Stimulated activated CD4-positive, alpha-beta T cell treated with anti-CD3 and anti-CD28 coated beads, Interleukin-15, amount 100 ng/mL, for 24 hours (primary cell): ENCODE results near the gene PCSK9.

Experiments used
- DNase-seq: peaks from one replicate; pipeline ENCODE4 v3.0.0-alpha.2; 2020

The PCSK9 gene

DNA sequence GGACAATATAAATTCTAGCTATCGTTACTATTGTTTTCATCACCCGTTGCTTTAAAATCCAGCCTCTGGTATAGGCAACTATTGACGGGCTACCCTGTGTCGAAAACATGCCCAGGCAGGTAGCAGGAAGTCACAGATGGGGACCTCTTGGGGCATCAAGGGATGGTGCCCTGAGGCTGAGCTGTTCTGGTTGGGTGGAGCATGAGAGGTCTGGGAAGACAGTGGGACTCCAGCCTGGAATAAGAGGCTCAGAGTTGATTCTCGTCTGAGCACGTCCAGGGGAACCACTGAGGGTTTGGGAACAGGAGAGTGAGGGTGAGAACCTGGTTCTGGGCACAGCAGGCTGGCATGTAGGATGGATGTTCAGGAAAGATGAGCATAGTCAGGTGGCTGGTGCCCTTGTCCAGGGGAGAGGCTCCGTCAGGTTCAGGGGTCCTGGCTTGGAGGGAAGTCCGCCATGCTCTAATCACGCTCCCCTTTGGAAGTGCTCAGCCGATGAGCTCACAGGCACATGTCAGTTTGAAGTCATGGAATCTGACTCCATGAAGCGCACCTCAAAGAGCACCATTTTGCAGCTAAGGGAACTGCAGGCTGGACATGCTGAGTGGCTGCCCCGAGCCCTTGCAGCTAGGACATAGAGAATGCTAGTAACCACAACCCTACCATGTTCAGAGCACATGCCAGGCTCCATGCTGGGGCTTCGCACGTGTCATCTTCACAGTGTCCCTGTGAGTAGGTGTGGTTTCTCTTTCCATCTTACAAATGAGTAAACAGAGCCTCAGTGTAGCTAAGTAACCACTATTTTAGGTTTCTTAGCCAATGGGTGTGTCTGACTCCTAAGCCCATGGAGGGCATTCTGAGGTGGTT is 21.0 kb downstream of the PCSK9 start:
- DNase-seq: peak; percentile 33

DNA sequence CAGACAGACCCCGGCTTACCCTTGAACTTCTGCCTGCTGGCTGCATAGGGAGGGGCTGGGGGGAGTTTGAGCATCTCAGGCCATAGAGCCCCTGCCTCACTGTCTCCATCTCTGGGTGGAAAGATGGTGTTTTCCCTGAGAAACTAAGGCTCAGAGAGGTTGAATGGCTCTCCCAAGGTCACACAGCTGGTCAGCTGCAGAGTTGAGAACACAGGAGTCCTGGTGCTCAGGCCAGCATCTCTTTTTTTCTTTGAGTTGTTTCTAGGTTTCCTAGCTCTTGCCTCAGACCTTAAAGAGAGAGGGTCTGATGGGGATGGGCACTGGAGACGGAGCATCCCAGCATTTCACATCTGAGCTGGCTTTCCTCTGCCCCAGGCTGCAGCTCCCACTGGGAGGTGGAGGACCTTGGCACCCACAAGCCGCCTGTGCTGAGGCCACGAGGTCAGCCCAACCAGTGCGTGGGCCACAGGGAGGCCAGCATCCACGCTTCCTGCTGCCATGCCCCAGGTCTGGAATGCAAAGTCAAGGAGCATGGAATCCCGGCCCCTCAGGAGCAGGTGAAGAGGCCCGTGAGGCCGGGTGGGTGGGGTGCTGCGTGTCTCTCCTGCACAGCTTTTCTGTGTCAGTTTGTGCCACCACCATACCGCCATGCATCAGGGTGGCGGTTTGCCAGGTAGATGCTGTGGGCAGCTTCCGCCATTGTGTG is 21.8 kb downstream of the PCSK9 start:
- DNase-seq: no peak

DNA sequence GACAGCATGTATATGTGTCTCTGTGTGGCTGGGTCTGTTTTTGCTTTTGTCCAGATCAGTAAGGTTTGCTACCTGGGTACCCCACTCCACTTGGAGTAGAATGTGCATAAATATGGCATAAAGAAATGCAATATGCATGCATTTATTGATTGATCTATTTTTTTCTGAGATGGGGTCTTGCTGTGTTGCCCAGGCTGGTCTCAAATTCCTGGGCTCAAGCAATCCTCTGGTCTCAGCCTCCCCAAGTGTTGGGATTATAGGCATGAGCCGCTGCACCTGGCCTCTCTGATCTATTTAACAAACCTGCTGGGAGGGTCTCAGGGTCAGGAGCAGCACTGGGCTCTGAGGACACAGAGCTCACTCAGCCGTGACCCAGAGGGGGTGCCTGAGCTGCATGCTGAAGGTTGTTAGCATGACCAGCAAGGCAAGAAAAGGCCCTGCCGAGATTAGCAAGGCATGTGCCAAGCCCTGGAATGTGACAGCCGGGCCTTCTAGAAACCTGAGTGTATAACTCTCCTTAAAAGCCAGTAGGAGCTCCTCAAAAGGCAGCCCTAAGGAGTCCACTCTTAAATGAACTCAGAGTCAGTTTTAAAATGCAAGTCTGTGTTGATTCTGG is 22.5 kb downstream of the PCSK9 start:
- no peak for DNase-seq

DNA sequence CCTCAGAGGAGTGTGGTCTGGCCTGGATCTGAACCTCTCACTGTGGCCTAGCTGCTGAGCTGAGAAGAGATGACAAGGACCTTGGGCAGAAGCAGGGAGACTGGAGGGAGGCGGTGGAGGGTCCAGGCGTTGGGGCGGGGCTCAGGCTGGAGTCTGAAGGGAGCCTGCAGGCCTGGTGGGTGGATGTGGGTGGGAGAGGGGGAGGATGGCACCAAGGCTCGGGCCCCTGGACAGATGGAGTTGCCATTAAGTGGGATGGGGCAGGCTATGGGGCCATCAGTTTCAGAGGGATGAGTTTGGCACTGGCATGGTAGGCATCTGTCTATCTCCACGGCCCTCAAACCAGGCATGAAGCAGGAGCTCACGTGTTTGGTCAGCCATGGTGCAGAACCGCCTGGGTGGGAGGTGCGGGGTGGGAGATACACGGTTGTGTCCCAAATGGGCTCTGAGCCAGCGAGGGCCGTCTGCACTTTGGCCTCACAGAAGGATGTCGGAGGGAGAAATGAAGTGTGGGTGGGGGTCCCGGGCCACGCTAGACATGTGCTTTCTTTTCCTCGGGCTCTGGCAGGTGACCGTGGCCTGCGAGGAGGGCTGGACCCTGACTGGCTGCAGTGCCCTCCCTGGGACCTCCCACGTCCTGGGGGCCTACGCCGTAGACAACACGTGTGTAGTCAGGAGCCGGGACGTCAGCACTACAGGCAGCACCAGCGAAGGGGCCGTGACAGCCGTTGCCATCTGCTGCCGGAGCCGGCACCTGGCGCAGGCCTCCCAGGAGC is 23.6 kb downstream of the PCSK9 start:
- DNase-seq: no peak

DNA sequence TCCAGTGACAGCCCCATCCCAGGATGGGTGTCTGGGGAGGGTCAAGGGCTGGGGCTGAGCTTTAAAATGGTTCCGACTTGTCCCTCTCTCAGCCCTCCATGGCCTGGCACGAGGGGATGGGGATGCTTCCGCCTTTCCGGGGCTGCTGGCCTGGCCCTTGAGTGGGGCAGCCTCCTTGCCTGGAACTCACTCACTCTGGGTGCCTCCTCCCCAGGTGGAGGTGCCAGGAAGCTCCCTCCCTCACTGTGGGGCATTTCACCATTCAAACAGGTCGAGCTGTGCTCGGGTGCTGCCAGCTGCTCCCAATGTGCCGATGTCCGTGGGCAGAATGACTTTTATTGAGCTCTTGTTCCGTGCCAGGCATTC is 24.2 kb downstream of the PCSK9 start:
- DNase-seq: no peak

DNA sequence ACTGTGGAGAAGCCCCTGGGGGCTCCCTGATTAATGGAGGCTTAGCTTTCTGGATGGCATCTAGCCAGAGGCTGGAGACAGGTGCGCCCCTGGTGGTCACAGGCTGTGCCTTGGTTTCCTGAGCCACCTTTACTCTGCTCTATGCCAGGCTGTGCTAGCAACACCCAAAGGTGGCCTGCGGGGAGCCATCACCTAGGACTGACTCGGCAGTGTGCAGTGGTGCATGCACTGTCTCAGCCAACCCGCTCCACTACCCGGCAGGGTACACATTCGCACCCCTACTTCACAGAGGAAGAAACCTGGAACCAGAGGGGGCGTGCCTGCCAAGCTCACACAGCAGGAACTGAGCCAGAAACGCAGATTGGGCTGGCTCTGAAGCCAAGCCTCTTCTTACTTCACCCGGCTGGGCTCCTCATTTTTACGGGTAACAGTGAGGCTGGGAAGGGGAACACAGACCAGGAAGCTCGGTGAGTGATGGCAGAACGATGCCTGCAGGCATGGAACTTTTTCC is 24.8 kb downstream of the PCSK9 start:
- DNase-seq: no peak

DNA sequence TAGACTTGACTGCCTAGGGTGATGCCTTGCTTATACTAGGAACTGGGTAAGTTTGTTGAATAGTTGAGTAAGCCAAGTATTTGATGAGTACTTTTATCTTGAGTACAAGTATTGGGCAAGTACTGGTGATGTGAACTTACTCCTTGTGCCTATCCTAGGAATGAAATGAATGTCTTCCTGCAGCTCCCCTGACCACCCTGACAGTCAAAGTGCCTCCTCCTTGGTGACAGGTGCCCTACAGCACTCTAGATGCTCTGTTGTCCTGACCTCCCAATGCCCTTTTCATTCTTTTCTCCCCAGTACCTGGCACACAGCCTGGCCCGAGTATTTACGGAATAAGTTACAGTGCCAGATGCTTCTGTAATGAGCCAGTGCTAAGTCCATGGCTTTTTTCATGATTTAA is 25.5 kb downstream of the PCSK9 start:
- no peak for DNase-seq

DNA sequence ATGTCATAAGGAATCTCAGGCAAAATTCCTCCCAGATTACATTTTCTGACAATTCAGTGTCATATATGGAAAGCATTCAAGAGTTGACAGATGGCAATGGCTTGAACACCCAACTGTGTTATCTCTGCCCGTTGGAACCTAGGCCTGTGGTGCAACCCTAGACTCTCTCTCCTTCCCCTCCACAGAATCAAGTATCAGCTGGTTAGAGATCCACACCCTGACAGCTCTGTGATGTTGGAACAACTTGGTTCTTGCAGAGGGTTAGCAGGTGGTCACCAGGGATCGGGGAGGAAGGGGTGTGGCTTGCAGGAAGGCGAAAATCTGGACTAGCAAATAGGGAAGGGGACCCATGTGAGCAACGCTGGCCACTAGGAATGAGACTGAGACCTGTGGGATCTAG is 26.3 kb downstream of the PCSK9 start:
- no peak for DNase-seq

DNA sequence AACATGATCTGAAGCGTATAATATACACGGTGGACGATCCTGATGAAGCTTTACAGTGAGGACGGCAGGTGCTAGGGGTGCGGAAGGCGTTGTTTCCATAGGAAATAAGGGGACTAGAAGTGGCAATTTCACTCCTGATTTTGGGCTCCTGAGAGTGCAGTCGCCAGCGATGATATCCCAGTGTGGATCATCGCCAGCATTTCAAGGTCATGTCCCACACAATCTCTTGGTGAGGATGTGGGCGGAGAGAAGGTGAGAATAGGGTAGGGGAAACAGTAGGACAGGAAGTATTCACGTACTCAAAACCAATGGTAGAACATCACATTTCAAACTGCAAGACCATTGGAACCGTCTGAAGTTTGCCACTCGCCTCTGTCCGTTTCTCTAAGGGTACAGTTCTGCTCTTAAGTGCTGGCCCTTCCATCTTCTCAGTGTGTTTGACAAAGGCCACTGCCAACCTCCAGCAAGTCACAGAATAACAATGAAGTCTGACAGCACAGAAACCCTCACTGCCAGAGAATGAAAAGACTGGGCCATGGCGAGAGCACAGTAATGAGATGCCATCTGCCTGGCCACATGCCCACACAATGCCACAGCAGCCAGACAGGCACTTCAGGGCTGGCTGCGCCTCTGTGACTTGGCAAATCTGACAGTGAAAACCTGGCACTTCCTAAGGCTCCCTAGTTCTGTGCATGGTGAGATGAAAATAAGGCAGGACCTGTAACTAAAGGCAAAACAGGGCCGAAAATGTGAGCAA is 27.9 kb downstream of the PCSK9 start:
- DNase-seq: no peak

DNA sequence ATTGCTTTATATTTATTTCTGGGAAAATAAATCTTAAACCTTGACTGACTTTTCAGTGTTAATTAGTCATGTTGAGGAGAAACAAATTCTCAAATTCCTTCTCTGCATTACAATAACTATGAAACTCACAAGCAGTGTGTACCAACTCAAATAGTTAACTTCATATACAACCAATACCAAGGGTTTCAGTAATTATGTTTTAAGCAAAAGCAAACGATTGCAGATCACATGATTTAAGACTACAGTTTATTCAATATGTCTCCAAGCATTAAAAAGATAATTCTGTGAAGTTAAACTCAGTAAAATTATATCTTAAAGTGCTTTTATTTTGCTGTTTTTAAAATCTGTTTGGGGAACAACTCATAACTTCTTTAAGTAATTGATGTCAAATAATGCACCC is 28.6 kb downstream of the PCSK9 start:
- DNase-seq: no peak

DNA sequence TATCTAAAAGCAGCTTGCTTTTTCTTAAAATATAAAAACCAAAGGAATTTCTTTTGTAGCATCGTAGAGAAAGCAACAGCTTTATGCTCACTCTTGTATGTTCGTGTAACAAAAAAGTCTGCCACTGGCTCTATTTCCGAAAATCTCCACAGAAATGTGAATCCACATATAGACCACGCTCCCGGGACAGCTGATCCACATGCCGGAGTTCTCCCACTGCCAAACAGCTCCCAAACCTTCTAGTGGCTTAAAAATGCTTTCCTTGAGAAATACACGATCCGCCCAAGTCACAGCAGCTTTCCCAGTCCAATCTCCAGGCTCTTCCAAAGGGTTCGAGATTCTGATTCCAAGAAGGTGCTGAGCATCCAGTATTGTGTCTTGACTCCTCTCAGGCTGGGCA is 29.3 kb downstream of the PCSK9 start:
- DNase-seq: no peak

DNA sequence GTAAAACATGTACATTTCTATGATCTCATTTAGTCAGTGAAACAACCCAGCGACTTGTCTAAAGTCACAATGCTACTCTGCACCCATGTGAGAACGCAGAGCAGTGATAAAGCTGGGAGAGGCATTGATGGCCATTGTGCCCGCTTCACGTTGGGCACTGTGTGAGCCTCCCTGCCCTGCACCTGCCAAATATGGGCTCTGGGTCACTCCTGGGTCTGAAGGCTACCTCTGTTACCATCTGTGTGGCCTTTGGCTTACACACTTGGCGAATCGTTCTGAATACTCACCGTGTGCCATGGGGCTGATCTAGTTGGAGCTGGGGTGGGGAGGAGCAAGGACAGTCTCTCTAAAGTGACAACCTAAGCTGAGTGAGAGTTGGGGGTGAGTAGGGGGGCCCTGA is 29.9 kb downstream of the PCSK9 start:
- no peak for DNase-seq

DNA sequence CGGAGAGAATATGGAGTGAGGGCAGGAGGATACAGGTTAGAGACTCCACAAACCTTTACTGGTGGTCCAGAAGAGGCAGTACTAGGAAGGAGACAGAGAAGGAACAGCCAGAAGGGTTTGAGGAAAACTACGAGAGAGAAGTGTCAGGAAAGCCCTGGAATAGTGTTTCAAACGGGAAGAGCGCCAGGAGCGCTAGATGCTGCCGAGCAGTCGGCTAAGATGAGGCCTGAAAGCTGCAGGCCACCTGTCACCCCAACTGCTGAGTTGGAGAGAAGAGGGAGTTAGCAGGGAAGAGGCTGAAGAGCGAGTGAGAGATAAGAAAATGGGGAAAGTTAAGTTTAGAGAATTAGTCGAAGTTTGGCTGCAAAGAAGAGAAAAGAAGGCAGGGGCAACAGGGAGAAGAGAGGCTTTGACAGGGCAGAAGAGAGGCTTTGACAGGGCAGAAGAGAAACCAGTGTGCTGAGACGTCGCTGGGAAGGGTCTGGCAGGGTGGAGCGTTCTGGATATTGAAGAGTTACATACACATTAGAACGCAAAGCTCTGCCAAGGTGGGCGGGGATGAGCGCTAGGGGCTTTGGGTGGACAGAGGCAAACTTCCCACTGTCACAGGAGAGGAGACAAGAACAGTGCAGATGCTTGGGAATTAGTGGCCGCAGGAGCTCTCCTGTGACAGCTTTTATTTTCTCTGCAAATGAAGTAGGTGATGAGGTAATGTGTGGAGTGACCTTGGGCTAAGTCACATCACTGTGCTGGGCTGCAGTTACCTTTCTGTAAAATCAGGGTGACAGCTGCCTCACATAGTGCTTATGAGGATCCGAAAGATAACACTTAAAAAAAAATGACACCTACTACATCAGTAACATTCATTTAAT is 31.2 kb downstream of the PCSK9 start:
- DNase-seq: no peak

DNA sequence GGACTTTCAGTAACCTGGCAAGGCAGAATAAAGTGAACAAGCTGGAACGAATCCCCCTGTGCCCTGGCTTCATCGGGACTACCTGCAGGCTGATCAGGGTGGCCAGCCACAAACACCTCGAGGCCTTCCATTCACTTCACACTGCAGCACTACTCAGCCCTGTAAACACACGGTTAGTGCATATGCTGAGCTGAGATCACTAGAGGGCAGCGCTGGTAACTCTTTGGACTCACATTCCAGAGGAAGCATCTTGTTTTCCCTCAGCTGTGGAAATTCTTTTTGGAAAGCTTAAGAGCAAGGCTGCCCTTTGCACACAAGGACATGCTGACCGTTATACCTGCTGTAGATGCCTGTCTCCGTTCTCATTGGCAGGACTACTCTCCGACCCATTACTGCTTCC is 32.1 kb downstream of the PCSK9 start:
- DNase-seq: no peak

DNA sequence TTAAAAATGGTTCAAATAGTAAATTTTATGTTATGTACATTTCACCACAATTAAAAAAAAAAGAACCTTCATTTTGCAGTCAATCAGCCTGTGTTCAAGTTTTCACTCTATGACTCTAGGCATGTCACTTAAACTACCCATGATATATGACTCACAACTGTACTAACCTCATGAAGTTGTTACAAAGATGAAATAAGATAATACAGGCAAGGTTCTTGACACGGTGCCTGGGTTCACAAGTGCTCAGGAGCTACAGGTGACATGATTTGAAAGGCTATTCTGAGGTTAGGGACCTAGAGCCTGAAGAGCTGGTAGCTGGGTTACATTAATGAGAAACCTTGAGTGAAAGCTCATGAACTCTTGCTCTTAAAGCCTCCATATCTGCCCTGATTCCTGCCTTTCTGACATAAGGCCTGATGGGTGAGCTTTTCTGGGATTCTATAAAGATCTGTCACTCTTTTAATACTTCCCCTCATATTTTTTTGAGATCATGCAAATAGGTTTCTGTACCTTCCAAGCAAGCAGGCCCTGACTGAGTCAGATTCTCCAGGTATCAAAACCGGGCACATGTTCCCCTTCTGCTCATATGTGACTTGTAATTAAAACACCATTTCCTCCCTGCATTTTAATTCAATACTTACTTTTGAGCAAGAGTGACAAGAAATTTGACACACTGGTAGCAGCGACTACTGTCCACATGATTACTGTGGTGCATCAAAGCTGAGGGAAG is 34.0 kb downstream of the PCSK9 start:
- DNase-seq: peak; percentile 35

DNA sequence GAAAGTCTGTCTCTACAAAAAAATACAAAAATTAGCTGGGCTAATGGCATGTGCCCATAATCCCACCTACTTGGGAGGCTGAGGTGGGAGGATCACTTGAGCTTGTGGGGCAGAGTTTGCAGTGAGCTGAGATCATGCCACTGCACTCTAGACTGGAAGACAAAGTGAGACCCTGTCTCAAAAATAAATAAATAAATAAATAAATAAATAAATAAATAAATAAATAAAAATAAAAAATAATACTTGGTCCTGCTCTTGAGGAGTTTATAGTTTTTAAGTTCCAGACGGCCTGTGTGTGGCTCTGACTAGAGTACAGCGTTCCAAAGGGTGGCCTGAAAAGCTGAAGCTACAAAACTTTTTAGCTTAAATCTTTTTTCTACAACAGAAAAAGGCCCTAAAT is 35.1 kb downstream of the PCSK9 start:
- no peak for DNase-seq

DNA sequence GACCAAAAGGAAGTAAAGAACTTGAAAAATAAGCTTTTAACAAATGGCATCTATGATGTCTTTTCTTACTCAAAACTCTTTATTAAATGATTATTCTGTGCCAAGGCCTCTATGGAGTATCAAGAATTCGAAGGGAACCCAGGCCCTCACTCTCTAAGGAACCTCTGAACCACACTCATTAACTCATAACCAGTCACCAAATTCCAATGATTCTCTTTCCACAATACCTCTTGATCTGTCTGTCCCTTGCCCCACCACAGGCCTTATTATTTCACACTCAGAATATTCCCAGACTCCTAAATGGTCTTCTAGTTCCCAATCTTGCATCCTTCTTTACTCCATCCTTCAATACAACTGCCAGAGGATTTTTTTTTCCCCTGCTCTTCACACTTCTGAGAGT is 37.0 kb downstream of the PCSK9 start:
- no peak for DNase-seq

DNA sequence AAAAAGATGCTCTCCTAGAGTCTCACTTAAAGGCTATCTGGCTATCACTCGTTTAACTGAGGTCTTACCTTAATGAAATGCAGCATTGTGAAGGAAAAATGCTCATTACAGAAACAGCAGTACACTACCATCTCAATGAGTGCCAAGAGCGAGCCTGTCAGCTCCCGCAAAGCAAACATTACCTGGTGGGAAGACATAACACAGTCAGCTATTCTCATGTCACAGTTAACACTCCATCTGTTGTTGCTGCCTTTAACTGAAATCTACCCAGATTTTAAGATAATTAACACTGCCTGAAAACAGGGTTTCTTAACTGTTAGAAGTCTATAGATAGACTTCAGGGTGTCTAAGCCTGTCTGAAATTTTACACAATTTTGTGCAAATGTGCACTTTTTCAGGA is 39.1 kb downstream of the PCSK9 start:
- DNase-seq: no peak

DNA sequence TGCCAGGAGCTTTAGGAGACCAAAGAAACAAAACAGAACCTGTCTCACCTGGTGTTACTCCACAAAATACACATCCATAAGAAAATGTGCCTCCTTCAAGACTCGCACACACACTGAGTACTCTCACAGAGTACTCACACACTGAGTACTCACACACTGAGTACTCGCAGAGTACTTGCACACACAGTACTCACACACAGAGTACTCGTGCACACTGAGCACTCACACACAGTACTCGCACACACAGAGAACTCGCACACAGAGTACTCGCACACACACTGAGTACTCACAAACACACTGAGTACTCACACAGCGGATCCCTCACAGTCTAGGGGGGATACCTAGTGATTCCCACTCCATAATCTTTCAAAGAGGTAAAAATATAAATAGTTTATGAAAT is 40.3 kb downstream of the PCSK9 start:
- no peak for DNase-seq

DNA sequence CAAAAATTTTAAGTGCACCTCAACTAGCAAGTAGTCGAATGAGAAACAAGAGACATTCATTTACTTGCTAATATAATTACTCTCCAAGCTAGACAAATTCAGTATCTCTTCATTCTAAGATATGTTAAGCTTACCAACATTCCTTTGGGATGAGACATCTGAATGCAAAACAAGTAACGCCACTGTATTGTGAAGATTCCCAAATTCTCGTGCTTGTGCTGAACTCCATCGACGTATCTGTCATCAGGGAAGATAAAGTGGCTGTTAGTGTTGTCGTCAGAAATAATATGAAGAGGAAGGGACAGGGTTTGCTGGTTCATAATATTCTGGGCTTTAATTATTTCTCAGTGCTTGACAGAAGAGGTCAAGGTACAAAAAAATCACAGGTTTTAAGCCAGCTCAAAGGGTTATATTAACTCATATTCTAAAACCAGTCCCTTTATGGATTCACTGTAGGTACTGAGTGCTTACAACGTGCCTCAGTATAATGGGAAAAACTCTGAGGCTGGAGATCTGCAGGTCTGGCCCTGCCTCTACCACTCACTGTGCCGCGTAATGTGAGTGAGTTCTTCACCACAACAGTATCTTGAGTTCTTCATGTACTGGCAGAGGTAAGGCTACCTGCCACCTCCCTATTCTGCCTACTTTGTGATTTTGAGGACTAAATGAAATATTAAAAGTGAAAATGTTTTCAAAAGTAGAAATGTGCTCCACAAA is 42.0 kb downstream of the PCSK9 start:
- DNase-seq: no peak
